Neural cell (in vitro differentiated cells): ENCODE data around the gene PDE1A. TPM values are rescaled to one million over a fixed set of nuclear protein-coding genes. Genes with fewer than 3 reads are reported as not detected.

Experiments used
- H2AFZ ChIP-seq: fragments of 200-600, 300-800 bp; sonication (generic), shearing (Covaris generic); 2 replicates; pipeline ENCODE4 v1.6.0; 2014; ENCODE audit warnings: low read depth, mild to moderate bottlenecking, antibody characterized with exemption, low read length, moderate library complexity
- H3F3A ChIP-seq: fragments of 200-600 bp; shearing (Covaris generic); 2 replicates; pipeline ENCODE4 v1.6.1; 2016; ENCODE audit warnings: mild to moderate bottlenecking, moderate library complexity, mixed read lengths, antibody characterized with exemption, low read length; ENCODE audit not compliant: insufficient read depth, poor library complexity, severe bottlenecking
- H3K27ac ChIP-seq: fragments of 200-600, 300-800 bp; sonication (generic), shearing (Covaris generic); 2 replicates; pipeline ENCODE4 v1.5.1; 2014; ENCODE audit warnings: mild to moderate bottlenecking, low read length, moderate library complexity
- H3K27me3 ChIP-seq: fragments of 300-800, 200-600 bp; sonication (generic), shearing (Covaris generic); 2 replicates; pipeline ENCODE4 v1.6.0; 2014; ENCODE audit warnings: mild to moderate bottlenecking, low read depth, low read length, moderate library complexity; ENCODE audit not compliant: insufficient read depth
- H3K36me3 ChIP-seq: fragments of 300-800, 200-600 bp; sonication (generic), shearing (Covaris generic); 2 replicates; pipeline ENCODE4 v1.5.1; 2014; ENCODE audit warnings: mild to moderate bottlenecking, antibody characterized with exemption, low read length, moderate library complexity; ENCODE audit not compliant: insufficient read depth
- H3K4me2 ChIP-seq: fragments of 300-800, 200-600 bp; sonication (generic), shearing (Covaris generic); 2 replicates; pipeline ENCODE4 v1.6.0; 2014; ENCODE audit warnings: mild to moderate bottlenecking, low read length
- H3K4me3 ChIP-seq: fragments of 300-800, 200-600 bp; sonication (generic), shearing (Covaris generic); 2 replicates; pipeline ENCODE4 v1.5.1; 2014; ENCODE audit warnings: mild to moderate bottlenecking, low read length, moderate library complexity
- H3K79me2 ChIP-seq: fragments of 200-600 bp; shearing (Covaris generic); replicated peaks from 2 replicates; pipeline ENCODE4 v1.6.0; 2014; ENCODE audit warnings: mild to moderate bottlenecking, low read length, moderate library complexity; ENCODE audit not compliant: insufficient read depth
- H3K9ac ChIP-seq: fragments of 300-800, 200-600 bp; sonication (generic), shearing (Covaris generic); 2 replicates; pipeline ENCODE4 v1.6.1; 2016; ENCODE audit warnings: mild to moderate bottlenecking, low read length, mixed read lengths
- H3K9me2 ChIP-seq: fragments of 200-600 bp; shearing (Covaris generic); 2 replicates; pipeline ENCODE4 v1.6.1; 2016; ENCODE audit warnings: mild to moderate bottlenecking, low read length, mixed read lengths; ENCODE audit not compliant: insufficient read depth
- H3K9me3 ChIP-seq: fragments of 200-600, 300-800 bp; sonication (generic), shearing (Covaris generic); 2 replicates; pipeline ENCODE4 v1.6.1; 2016; ENCODE audit warnings: mild to moderate bottlenecking, mixed run types, low read length, moderate library complexity, mixed read lengths
- H4K20me1 ChIP-seq: fragments of 200-600 bp; shearing (Covaris generic); 2 replicates; pipeline ENCODE4 v1.6.1; 2016; ENCODE audit warnings: mild to moderate bottlenecking, mixed run types; ENCODE audit not compliant: insufficient read depth
- CTCF ChIP-seq: fragments of 450-650 bp; IDR thresholded peaks from 2 replicates; pipeline ENCODE4 v1.5.1; 2014; ENCODE audit warnings: antibody characterized with exemption, mild to moderate bottlenecking, moderate library complexity; ENCODE audit not compliant: poor library complexity, severe bottlenecking
- EP300 ChIP-seq: fragments of 450-650 bp; conservative IDR thresholded peaks from 2 replicates; pipeline ENCODE4 v1.6.1; 2014; ENCODE audit warnings: antibody characterized with exemption, mild to moderate bottlenecking, moderate library complexity; ENCODE audit not compliant: poor library complexity, severe bottlenecking
- EZH2 ChIP-seq: fragments of 200-600, 300-800 bp; shearing (Covaris generic), sonication (generic); IDR thresholded peaks from 2 replicates; pipeline ENCODE4 v1.6.1; 2014; ENCODE audit warnings: antibody characterized with exemption, low read length, borderline replicate concordance, mild to moderate bottlenecking; ENCODE audit not compliant: insufficient read depth, poor library complexity, severe bottlenecking
- MXI1 ChIP-seq: fragments of 450-650 bp; conservative IDR thresholded peaks from 2 replicates; pipeline ENCODE4 v1.6.1; 2014; ENCODE audit warnings: antibody characterized with exemption, mild to moderate bottlenecking; ENCODE audit not compliant: poor library complexity, severe bottlenecking
- POLR2AphosphoS5 ChIP-seq: IDR thresholded peaks from 2 replicates; pipeline ENCODE4 v1.6.1; 2012
- RAD21 ChIP-seq: fragments of 450-650 bp; conservative IDR thresholded peaks from 2 replicates; pipeline ENCODE4 v1.6.1; 2014; ENCODE audit warnings: antibody characterized with exemption, mild to moderate bottlenecking, moderate library complexity
- REST ChIP-seq: IDR thresholded peaks from 2 replicates; pipeline ENCODE4 v1.6.1; 2012; ENCODE audit warnings: borderline replicate concordance
- SMC3 ChIP-seq: fragments of 450-650 bp; conservative IDR thresholded peaks from 2 replicates; pipeline ENCODE4 v1.6.1; 2014; ENCODE audit warnings: antibody characterized with exemption, mild to moderate bottlenecking, moderate library complexity; ENCODE audit not compliant: poor library complexity
- TAF1 ChIP-seq: IDR thresholded peaks from 2 replicates; pipeline ENCODE4 v1.6.1; 2012; ENCODE audit warnings: low read depth
- polyA plus RNA-seq: library from polyadenylated mRNA; depleted of rRNA; stranded (reverse); fragments of >200 nt; gene quantifications from 2 replicates; pipeline ENCODE4 v1.2.3, GENCODE V29; 2014

The PDE1A gene
- polyA plus RNA-seq, 1 donor from 2014 or later: 1.6 TPM

GRCh38 chr2:182406221-182406620 is 20.6 kb downstream of the PDE1A start:
- Histone ChIP-seq H3K27ac (no peak overlapping the region), H3K4me3 (no peak overlapping the region), H3K4me2 (no peak overlapping the region), H3K27me3 (no peaks in the 10 kb centered on the region), H3K9ac (no peak overlapping the region), H4K20me1 (no peaks in the 10 kb centered on the region), H3K79me2 (no peaks in the 10 kb centered on the region), H3F3A (no peaks in the 10 kb centered on the region), H3K9me3 (no peaks in the 10 kb centered on the region), H3K9me2 (no peaks in the 10 kb centered on the region), H3K36me3 (no peaks in the 10 kb centered on the region), H2AFZ (no peak overlapping the region)
- no peak for TF ChIP-seq REST
- TF ChIP-seq SMC3: no peak
- no peak for TF ChIP-seq EP300
- no peak for TF ChIP-seq MXI1
- no peak for TF ChIP-seq RAD21
- no peak for TF ChIP-seq TAF1
- no peak for TF ChIP-seq CTCF
- no peak for TF ChIP-seq EZH2
- TF ChIP-seq POLR2AphosphoS5: no peak

GRCh38 chr2:182404975-182405561 is 21.8 kb downstream of the PDE1A start:
- Histone ChIP-seq H3K4me3 (no peak overlapping the region), H4K20me1 (no peaks in the 10 kb centered on the region), H2AFZ (no peak overlapping the region), H3K9ac (no peak overlapping the region), H3K9me2 (no peaks in the 10 kb centered on the region), H3K27ac (no peak overlapping the region), H3K79me2 (no peaks in the 10 kb centered on the region), H3K4me2 (no peak overlapping the region), H3F3A (no peaks in the 10 kb centered on the region), H3K9me3 (no peaks in the 10 kb centered on the region), H3K27me3 (no peaks in the 10 kb centered on the region), H3K36me3 (no peaks in the 10 kb centered on the region)
- TF ChIP-seq EZH2 (no peak), MXI1 (no peak), POLR2AphosphoS5 (no peak), REST (no peak), EP300 (no peak), RAD21 (no peak), SMC3 (no peak), CTCF (no peak), TAF1 (no peak)
